HG03457 (cell line): ENCODE measurements around the gene CHFR.
"Not testable (repeated sequence)": the region's sequence is repeated elsewhere in the genome, so short reads cannot be mapped to it uniquely, and the experiment has no call there.

Experiments used
- ATAC-seq: cut with Tn5 transposase; IDR thresholded peaks from one replicate; pipeline ENCODE4 v1.9.1; 2021; ENCODE audit warnings: moderate number of reproducible peaks; ENCODE audit not compliant: unreplicated experiment

Gene CHFR

DNA sequence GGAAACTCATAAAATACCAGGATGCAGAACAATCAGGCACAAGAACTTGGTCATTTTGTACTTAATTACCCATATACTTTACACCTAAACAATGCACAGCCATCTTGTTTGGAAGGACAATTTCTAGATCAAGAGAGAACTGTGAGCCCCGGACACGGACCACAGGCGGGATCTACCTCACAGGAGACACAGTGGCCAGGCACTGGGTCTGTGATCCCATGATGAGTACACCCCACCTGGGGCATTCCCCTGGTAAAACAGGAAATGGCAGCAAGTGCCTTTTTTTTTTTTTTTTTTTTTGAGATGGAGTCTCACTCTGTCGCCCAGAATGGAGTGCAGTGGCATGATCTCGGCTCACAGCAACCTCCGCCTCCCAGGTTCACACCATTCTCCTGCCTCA, 74.0 kb downstream of the CHFR start:
- ATAC-seq = no peak

DNA sequence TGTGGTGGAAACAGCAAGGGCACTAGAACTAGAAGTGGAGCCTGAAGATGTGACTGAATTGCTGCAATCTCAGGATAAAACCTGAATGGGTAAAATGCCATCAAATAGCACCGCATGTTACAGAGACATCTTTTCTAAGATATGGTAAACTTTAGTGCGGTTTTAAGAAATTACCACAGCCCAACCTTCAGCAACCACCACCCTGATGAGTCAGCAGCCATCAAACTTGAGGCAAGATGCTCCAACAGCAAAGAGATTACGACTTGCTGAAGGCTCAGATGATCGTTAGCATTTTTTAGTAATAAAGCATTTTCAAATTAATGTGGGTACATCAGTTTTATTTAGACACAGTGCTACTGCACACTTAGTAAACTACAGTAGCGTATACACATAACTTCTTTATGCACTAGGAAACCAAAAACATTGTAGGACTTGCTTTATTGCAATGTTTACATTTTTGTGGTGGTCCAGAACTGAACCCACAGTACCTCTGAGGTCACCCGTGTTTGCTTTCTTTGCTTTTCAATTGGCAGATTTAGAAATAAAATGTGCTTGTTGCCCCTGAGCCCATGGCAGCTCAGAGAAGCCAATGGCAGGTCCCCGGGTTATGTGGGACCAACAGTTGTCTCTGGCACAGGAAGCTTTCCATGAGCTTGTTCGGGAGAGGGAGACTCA, 74.6 kb downstream of the CHFR start:
- ATAC-seq = no peak

DNA sequence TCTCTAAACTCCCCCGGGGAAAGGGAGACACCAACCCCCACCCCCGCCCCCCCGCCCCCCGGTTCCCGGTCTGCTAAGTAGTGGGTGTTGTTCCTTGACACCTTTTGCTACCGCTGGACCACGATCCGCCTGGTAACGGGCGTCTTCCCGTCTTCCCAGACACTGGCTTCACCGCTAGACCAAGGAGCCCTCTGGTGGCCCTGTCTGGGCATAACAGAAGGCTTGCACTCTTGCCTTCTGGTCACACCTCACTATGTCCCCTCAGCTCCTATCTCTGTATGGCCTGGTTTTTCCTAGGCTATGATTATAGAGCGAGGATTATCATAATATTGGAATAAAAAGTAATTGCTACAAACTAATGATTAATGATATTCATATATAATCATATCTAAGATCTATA, 78.0 kb downstream of the CHFR start:
- not testable (repeated sequence) for ATAC-seq

DNA sequence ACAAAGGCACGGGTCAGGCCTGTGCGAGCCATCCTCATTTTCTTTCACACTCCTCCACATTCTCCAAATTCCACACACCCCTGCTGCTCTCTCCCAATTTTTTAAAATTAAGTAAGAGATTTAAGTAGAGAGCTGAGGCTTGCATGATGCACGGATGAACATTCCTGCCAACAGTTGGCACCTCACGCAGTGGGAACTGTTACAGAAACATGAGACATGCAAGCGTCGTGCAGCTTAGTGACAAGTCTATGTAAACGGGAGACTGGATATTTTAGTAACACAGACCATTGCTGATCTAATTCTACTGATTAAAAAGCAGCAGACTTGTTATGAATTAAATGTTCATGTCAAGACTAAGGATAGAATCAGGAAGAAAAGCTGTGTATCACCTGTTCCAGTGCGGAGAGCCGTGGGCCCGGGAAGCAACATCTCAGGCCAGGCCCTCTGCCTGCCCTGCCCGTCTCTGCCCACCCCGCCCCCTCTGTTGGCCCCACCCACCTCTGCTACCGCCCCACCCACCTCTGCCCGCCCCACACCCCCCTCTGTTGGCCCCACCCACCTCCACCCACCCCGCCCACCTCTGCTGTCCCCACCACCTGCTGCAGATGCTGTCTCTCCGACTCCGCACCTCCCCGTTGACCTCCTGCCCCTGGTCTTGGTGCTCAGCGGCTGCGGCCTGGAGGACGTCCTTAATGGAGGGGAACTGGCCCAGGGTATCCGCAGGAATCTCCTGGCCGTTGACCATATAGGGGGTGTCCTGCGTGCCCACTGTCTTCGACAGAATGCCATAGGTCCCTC, 79.9 kb downstream of the CHFR start:
- ATAC-seq = no peak

DNA sequence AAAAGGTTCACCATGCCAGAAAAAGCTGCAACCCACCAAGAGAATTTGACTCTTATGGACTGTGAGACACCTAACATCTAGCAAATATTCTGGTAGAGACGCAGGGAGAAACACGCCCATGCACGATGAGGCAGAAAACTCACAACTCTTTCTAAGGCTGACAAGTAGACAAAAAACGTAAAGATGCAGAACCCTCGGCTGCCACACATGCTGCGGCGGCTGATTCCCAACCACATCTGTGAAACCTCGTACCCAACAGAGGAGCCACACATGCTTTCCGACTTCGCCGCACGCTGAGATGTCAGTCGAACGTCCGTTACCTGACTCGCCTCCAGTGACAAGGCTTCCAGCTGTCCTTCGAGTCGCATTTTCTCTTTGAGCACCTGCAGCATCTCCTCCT, 80.5 kb downstream of the CHFR start:
- ATAC-seq = no peak

DNA sequence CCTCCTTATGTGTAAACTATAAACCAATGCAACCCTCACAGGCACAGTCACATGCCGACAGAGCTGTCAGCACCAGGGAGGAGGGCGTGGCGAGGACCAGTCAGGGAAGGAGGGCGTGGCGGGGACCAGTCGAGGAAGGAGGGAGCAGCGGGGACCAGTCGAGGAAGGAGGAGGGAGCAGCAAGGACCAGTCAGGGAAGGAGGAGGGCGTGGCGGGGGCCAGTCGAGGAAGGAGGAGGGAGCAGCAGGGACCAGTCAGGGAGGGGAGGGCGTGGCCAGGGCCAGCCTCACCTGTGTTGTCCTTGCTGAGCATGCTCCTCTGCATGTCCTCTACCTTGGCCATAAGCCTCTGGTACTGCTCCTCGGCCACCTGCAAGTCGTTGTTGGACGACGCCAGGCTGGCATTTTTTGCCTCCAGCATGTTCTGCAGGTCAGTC, 83.0 kb downstream of the CHFR start:
- ATAC-seq = no peak

DNA sequence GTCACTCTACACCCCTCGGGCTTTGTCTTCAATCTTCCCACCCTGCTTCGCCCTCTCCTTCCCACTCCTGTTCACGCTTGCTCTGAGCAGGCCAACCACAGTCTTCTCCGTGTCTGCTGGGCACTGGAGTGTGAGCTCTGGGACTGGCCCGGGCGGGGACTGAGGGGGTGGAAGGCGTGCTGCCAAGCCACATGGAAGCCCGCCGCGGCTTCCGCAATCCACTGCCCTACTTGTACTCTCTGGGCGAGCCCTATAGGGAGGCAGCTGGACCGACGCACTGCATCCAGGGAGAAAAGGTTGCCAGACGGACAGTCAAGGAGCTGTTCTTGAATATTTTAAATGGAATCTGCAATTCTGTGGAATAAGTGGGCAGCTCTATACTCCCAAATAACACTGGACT, 83.5 kb downstream of the CHFR start:
- no peak for ATAC-seq

DNA sequence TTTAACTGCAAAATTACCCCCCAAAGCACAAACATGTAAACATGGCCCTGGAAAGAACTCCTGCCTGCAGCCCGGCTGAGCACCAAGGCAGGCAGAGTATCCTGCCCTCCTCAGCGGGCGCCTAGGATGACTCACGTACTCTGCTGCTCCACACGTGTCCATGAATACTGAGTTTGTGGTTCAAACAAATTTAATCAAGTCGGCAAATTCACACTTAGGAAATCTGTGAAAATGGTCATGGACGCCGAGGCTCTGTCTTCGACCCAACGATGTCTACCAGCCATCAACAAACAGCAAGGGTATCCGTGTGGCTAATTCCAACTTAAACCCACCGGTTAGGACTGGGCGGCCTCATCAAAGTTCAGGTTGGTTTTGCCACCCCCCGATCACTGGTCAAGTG, 84.3 kb downstream of the CHFR start:
- no peak for ATAC-seq

DNA sequence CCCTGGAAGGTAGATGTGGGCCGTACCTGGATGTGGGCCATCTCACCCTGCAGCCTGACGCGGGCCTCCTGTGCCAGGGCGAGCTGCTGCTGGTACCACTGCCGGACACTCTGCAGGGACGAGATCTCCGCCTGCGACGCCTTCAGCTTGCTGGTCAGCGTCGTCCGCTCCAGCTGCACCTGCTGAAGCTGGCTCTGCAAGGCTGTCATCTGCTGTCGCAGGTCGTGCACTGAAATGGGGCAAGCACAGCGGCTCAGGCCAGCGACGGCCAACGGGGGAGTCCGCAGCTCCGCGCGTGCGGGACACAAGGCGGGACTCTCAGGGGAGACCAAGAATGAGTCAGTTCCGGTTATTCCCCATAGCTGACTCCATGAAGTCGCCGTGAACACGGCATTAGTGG, 85.7 kb downstream of the CHFR start:
- no peak for ATAC-seq

DNA sequence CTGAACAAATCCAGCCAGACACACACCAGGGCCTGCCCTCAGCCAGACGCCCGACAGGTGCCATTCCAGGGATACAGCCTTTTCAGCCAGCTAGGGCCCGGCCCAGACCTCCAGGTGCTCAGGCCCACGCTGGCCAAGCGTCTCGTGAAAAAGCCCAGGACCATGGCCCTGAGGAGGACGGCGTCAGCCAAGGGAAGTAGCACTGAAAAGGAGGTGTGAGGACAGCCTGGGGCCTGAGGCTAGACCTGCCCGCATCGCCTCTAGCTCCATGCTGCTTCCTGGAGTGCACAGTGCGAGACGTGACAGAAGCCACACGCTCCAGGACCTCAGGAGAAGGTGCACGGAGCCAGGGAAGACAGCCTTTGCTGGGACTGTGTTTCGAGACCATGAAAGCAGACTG, 88.6 kb downstream of the CHFR start:
- ATAC-seq = no peak

DNA sequence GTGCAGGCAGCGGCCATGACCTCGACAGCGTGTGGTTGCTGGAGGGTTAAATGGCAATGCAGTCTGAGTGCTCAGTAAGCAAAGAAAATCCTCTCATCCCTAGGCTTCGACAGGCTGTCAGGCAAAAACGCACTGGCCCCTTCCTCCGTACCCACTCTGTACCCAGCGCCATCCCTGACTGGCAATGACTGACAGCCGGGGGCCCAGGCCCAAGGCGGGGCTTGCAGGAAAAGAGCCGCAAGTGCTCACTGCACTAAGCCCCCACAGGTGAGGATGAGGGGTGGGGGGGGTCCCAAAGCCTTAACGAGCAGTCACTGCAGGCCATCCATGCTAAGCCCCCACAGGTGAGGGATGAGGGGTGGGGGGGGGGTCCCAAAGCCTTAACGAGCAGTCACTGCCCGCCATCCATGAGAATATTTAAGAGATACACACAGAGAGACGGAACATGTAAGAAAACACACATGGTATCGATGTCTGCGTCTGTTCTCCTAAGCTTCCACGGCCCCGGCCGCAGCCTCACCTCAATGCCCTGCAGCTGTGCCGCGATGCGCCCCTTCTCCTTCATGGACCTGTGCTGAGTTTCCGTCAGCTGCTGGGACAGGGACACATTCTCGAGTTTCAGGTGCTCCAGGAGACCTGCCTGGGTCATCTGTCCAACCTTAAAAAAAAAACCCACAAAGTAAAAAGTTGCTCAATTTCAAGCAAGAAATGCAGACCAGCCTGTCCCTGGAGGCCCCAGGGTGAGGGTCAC, 89.4 kb downstream of the CHFR start:
- ATAC-seq = no peak

DNA sequence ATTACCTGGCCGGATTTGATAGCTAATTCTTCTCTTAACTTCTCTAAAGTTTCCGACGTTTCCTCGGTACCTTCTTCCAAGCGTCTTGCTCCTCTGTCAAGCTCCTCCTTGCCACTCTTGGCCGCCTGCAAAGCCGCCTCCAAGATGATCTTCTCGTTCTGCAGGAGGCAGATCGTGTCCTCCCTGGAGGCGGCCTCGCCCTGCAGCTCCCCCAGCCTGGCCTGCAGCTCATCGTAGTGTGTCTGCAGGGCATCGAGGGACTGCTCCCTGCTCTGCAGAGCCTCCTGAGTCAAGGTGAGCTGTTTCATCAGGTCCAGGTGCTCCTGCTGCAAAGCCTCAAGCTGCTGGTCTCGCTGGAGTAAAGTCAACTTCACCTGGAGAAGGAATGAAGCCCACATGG, 91.6 kb downstream of the CHFR start:
- no peak for ATAC-seq

DNA sequence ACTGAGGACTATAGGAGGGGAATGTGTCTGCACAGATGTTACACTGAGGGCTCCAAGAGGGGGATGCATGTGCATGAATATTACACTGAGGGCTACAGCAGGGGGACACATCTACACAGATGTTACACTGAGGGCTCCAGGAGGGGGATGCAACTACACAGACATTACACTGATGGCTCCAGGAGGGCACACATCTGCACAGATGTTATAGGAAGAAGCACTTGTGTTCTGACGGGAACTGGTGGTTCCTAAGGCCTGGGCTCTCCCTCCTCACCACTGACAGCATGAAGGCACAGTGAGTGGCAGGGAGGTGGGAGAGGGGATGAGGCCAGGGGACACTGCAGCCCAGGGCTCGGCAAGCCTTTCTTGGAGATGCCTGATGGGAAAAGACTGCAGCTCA, 95.5 kb downstream of the CHFR start:
- ATAC-seq = not testable (repeated sequence)

DNA sequence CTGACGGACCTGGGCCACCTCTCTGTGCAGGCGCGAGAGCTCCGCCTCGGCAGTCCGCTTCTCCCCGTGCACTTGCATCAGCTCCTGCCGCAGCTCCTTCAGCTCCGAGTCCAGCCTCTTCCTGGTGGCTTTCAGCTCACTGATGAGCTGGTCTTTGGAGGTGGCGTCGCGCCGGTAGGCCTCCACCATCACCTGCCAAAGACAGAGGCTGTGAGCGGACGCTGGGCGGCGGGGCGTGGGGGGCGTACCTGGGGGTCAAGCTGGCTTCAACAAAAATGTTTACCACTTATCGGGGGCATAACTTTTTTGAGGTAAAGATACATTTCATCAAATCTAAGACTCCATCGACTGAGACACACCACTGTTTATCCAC, 98.3 kb downstream of the CHFR start:
- ATAC-seq = no peak

DNA sequence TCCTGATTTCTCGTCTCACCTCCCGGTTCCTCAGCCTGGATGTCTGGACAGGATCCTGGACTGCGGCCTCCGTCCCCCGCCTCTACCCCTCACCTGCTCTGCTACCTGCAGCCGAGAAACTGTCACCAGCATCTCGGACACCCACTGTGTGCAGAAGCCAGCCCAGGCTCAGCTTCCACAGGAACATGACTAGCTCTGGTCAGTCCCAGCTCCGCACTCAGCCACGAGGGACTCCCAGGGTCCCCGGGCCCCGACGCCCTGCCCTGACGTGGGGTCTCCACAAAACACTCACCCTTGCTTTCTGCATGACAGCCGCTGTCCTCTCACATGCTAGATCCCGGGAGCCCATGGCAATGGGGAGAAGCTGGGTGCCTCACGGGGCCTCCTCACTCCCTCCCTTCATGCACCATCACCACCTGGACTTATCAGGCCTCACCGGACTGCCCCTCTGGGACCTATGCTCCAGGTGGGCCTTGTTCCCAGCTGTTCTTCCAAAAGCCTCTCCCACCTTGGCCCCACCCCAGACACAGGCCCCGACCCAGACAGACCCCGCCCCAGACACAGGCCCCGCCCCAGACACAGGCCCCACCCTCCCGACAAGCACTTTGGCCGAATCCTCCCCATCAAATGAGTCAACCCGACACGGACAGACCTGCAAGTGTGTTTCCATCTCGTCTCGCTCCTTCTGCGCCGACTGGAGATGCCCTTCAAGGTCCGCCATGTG, 98.9 kb downstream of the CHFR start:
- no peak for ATAC-seq

DNA sequence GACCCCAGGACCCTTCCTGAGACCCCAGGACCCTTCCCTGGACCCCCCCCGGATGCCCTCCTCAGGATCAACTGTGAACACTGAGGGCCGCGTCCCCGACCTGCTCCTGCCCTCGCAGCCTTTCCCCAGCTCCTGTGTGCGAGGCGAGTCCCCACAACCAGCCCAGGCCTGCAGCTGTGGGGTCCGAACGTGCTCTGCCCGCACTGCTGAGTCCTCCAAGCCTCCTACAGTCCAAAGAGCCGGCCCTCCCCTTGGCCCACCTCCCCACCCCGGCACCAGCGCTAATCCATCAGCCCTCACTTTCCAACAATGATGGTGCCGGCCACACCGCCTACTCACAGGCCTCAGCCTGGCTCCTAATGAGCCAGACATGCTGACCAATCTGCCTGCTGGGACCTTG, 99.5 kb downstream of the CHFR start:
- no peak for ATAC-seq

DNA sequence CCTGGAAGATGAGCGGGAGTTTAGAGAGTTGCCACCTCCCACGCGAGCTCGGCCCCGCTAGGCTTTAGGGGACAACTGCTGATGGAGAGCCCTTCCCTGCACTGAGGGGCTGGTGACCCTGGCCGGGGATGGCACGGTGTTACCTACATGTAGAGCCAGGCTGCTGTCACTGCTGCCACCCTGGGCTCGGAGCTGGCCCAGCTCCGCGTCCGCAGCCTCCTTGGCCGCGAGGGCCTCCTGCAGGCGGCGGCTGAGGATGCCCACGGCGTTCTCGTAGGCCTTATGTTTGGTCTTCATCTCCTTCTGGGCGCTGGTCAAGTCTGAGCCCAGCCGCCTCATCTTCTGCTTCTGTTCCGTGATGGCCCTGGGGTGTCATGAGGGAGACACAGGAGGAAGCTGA, 101.2 kb downstream of the CHFR start:
- no peak for ATAC-seq

DNA sequence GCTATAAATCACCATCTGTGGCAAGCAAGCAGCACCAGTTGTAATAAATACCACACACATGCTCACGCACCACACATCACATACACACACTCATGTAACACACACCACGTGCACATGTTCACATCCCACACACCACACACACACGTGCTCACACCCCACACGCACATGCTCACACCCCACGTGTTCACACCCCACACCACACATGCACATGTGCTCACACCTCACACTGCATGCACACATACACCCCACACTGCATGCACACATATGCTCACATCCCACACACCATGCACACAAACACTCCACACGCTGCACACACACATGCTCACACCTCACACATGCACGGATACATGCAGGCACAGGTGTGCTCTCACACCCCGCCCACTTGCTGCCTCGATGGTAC, 102.8 kb downstream of the CHFR start:
- no peak for ATAC-seq

DNA sequence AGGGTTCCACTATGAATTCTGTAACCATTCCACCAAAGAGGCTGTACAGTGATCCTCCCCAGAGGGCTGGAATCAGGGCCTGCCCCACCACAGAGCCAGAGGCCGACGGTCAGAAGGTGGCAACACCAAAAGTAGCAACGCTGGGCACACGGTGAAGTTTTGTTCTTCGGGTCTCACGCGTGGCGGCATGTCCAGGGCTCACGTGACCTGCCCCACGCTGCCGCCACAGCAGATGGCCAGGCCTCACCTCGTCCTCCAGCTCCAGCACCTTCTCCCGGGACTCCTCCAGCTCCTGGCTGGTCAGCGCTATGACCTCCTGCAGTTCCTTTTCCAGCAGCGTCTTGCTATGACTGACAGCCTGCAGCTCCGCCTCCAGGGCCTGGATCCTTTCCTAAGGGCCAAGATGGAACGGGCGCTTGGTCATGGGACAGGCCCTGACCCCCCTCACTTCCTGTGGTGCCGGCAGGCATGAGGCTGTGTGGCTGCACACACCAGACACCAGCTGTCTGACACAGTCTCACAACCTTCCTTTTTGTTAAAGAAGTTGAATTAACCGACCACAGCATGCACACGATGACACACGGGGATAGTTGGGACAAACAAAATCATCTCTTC, 103.4 kb downstream of the CHFR start:
- ATAC-seq = no peak
